Right renal cortex interstitium (tissue), 3 donors: ENCODE data around the gene FYB2. TPM values are rescaled to one million over a fixed set of nuclear protein-coding genes. Genes with fewer than 3 reads are reported as not detected.
"Not testable (repeated sequence)": the region's sequence is repeated elsewhere in the genome, so short reads cannot be mapped to it uniquely, and the experiment has no call there.

Experiments used
- DNase-seq, 3 donors: peaks; one replicate each; pipeline ENCODE4 v3.0.0-alpha.2; 2013; ENCODE audit warnings: low read depth in 3 of 3, low spot score in 2 of 3
- polyA plus RNA-seq, 3 donors: library from polyadenylated mRNA; unstranded; fragments of 120-200 nt; gene quantifications; one replicate each; pipeline ENCODE4 v1.2.1, GENCODE V29; 2013; ENCODE audit not compliant: insufficient read length in 3 of 3

The FYB2 gene
- polyA plus RNA-seq, 3 donors: 0.72 to 1.2 (median 0.81) TPM

DNA sequence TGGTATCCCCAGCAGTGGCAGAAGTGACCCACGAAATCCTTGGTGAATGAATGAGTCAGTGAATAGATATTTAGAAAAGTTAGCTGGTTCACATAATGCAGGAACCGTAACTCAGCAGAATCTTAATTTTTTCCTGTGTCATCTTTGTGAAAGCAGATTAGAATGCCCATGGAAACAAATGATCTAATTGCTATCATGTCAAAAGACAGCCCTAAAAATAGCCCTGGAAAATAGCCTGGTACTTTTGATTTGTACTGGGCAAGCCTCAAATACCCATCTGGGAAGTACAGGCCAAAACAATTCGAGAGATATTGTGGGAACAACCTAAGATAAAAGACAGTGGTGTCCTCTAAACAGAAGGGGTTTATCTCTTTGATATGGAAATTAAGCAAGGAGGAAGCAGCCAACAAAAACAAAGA, 21.1 kb downstream of the FYB2 start:
- no peak for DNase-seq

DNA sequence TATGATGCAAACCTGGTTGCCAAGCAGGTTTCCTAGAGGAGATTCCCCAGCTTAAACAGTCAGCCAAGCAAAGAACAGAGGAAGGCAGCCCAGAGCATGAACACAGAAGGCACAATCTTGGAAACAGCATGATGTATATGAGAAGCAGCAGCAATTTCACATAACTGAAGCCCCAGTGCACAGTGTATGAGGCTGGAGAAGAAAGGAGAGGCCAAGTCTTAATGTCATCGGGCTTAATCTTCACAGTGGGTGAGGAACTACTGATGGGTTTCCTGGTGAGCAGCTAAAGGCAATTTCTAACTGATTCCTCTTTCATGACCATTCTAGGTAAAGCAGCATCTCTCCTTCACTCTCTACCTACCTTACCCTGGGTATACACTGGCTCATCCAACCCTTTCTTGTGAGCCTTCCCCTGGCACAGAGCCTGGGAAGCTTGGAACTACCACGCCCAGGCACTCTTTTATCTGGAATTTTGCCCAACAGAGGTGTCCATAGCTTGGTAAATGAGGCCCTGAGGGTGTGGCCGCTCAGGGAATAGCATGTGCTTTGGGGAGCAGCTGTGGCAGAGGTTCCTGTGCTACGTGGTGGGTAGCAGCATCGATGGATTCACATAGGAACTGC, 22.0 kb downstream of the FYB2 start:
- DNase-seq: no peak

- no peak for DNase-seq
Observed at GRCh38 chr1:56795870-56796269, 23.3 kb downstream of the FYB2 start.

GRCh38 chr1:56790036-56790435, 29.2 kb downstream of the FYB2 start:
- no peak for DNase-seq

- no peak for DNase-seq
Observed at GRCh38 chr1:56788588-56788987, 30.6 kb downstream of the FYB2 start.

GRCh38 chr1:56788102-56788501, 31.1 kb downstream of the FYB2 start:
- DNase-seq: no peak

- no peak for DNase-seq
Observed at GRCh38 chr1:56787330-56787729, 31.9 kb downstream of the FYB2 start.

GRCh38 chr1:56782773-56783172, 36.4 kb downstream of the FYB2 start:
- no peak for DNase-seq

GRCh38 chr1:56780826-56781225, 38.4 kb downstream of the FYB2 start:
- DNase-seq: no peak

- DNase-seq: no peak
Observed at GRCh38 chr1:56780128-56780750, 39.0 kb downstream of the FYB2 start.

- DNase-seq: no peak
Observed at GRCh38 chr1:56777972-56778371, 41.2 kb downstream of the FYB2 start.

GRCh38 chr1:56774732-56775131, 44.5 kb downstream of the FYB2 start:
- not testable (repeated sequence) for DNase-seq

- DNase-seq: no peak
Observed at GRCh38 chr1:56774067-56774609, 45.1 kb downstream of the FYB2 start.

DNA sequence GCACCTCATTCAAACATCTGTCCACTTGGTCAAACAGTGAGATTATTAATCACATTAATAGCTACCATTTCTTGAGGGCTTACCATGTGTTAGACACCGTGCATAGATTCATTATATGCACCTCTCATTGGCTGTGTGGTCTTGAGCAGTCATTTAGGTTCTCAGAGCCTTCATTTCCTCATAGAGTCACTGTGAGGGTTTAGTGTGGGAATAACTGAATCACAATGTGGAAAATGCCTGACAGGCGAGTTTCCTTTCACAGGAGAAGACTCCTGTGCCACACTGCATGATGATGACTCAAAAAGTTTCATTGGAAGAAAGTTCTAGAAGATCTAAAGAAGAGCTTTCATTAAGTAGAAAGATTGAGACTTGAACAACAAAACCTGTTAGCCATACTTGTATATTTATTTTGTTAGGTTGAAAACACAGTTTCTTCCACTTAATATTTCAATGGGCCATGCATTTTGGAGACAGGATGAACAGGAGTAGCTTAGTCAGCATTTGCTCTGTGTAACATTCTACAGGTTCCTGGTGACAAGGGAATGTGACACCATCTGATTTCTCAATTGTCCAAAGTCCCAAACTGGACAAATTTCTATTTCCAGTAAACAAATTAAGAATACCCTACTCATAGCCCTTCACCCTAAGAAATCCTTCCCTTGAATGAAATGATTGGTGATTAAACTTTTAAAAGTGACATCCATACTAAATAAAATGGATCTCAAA, 45.7 kb downstream of the FYB2 start:
- no peak for DNase-seq

DNA sequence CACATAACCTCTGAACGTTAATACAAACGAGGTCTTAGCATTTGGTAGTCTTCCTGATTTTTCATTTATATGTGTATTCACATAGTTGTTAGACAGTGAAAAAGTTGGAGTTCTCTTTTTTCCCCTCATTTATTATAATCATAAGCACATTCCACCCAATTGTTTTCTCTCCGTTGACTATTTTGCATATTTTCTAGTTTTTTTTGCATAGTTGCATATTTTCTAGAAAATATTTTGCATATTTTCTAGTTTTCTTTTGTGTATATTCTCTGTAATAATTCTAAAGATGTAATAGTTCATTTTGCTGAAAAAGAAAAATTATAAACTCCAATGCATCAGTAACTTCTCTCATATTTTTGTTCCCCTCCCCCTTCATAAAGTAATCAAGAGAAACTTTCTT, 47.5 kb downstream of the FYB2 start:
- no peak for DNase-seq

GRCh38 chr1:56758794-56759193, 60.4 kb downstream of the FYB2 start:
- DNase-seq: no peak

GRCh38 chr1:56758135-56758534, 61.1 kb downstream of the FYB2 start:
- DNase-seq: no peak

GRCh38 chr1:56755911-56756310, 63.3 kb downstream of the FYB2 start:
- no peak for DNase-seq

- no peak for DNase-seq
Observed at GRCh38 chr1:56754708-56755479, 64.3 kb downstream of the FYB2 start.

GRCh38 chr1:56745231-56745630, 74.0 kb downstream of the FYB2 start:
- no peak for DNase-seq

GRCh38 chr1:56728964-56729363, 90.2 kb downstream of the FYB2 start:
- DNase-seq: no peak
